Stimulated activated CD4-positive, alpha-beta T cell treated with anti-CD3 and anti-CD28 coated beads, Interleukin-12 subunit alpha, Interleukin-12 subunit beta, amount 100 ng/mL, for 24 hours (primary cell): Measurements from ENCODE around the gene SLC39A13.

Experiments used
- DNase-seq, 2 experiments: peaks; one replicate each; pipeline ENCODE4 v3.0.0-alpha.2; 2020; ENCODE audit warnings: low read depth in 2 of 2

The SLC39A13 gene

GRCh38 chr11:47430524-47430923 is 22.1 kb downstream of the SLC39A13 start:
- no peak for DNase-seq

DNA sequence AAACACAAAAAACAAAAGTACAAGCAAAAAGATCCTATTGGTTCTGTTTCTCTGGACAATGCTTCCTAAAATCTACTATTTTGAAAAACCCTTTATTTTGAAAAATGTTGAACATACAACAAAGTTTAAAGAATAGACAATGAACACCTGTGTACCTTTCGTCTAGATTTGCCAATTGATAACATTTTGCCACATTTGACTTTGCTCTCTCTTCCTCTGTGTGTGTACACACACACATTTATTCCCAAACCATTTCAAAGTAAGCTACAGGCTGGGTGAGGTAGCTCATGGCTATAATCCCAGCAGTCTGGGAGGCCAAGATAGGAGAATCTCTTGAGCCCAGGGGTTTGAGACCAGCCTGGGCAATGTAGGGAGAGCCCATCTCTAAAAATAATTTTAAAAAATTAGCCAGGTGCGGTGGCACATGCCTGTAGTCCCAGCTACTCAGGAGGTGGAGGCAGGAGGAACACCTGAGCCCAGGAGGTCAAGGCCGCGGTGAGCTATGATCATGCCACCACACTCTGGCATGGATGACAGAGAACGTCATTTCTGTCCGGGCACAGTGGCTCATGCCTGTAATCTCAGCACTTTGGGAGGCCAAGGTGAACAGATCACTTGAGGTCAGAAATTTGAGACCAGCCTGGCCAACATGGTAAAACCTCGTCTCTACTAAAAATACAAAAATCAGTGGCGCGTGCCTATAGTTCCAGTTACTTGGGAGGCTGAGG is 23.1 kb downstream of the SLC39A13 start:
- DNase-seq: no peak

- no peak for DNase-seq
Observed at GRCh38 chr11:47433157-47433556, 24.8 kb downstream of the SLC39A13 start.

- DNase-seq: no peak
Observed at GRCh38 chr11:47434011-47434786, 25.8 kb downstream of the SLC39A13 start.

DNA sequence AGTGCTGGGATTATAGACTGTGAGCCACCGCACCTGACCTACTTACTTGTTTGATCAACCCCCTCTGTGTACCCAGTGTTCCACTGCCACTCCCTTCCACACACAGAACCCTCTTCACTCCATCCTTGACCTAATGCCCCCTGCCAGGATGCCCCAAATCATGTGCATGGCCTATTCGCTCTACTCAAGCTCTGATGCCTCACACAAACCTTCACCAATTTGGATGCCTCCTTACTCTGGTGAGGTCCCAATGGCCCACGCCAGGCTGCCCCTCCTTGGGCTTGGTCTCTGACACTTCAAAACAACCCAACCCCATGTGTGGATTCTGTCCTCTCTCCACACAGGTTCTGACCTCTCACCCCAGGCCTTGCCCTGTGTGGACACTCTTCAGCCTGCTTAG is 27.3 kb downstream of the SLC39A13 start:
- no peak for DNase-seq

DNA sequence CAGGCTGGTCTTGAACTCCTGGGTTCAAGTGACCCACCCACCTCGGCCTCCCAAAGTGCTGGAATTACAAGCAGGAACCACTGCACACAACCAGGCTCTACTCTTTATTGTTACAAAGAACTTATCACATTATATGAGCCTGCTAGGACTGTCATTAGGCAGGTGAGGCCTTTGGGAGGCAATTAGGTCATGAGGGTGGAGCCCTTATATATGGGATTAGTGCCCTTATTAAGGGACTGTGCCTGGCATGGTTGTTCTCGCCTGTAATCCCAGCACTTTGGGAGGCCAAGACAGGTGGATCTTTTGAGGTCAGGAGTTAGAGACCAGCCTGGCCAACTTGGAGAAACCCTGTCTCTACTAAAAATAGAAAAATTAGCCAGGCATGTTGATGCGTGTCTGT is 28.3 kb downstream of the SLC39A13 start:
- DNase-seq: no peak

DNA sequence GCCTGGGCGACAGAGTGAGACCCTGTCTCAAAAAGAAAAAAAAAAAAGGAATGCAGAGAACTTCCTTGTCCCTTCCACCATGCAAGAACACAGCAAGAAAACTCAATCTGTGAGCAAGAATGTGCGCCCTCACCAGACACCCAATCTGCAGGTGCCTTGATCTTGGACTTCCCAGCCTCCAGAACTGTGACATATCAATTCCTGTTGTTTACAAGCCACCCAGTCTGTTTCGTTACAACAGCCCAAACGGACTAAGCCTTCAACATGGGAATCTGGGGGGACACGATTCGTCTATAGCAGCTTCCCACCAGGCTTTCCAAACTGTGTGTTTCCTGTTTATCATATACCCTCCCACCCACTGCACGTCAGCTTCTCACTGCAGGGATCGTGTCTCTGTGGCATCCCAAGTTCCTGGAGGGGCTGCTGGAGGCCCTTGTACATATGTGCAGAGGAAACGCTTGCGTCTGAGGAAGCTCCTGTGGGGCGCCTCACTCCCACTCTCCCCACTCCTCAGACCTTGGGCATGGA is 28.9 kb downstream of the SLC39A13 start:
- no peak for DNase-seq

- DNase-seq: no peak
Observed at GRCh38 chr11:47437746-47438418, 29.5 kb downstream of the SLC39A13 start.

DNA sequence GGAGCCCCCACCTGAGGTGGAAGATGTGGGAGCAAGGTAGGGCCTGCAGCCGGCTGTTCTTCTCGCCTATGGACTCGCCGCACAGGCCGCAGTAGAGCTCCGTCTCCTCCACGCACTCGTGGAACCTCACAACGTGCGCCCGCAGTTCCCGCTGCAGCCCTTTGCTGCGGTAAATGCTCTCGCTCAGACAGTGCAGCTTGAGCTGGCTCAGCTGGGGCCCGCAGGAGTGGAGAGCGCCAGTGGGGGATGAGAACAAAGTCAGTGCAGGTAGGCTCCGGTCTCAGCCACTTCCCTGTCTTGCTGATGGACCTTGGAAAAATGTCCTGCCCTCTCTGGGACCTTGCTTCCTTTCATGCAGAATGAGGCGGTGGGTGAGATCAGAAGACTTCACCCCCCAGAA is 30.3 kb downstream of the SLC39A13 start:
- no peak for DNase-seq

DNA sequence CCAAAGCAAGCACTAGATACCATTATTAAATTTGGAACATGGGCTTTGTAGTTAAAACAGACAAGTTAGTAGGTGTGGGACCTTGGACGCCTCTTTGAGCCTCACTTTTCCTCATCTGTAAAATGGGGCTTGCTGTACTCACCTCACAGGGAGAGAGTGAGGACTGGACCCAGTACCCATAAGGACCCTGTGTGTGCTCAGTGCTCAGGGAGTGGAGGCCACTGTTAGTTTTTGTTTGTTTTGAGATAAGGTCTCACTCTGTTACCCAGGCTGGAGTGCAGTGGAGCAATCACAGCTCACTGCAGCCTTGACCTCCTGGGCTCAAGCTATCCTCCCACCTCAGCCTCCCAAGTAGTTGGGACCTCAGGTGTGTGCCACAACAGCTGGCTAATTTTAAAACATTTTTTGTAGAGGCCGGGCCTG is 31.7 kb downstream of the SLC39A13 start:
- DNase-seq: no peak

- no peak for DNase-seq
Observed at GRCh38 chr11:47441421-47441820, 33.0 kb downstream of the SLC39A13 start.

DNA sequence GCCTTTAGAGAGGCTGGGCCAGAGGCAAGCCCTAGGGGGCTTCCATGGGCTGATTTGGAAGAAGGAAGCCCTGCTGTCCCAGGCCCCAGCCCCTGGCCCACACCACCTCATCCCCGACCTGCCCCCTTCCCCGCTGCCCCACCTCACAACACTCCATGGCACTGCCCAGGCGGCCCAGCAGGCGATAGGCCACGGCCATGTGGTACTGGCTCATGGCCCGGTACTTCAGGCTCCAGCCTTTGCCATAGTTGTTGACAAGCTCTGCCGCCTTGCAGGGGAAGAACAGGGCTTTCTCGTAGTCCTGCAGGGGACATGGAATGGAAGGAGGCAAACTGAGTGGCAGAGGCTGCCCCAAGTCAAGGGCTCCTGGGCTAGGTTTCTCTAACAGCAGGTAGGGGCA is 34.1 kb downstream of the SLC39A13 start:
- DNase-seq: no peak

GRCh38 chr11:47443028-47443700 is 34.8 kb downstream of the SLC39A13 start:
- DNase-seq: no peak

- DNase-seq: no peak
Observed at GRCh38 chr11:47443817-47444216, 35.4 kb downstream of the SLC39A13 start.

GRCh38 chr11:47445840-47446239 is 37.5 kb downstream of the SLC39A13 start:
- no peak for DNase-seq

DNA sequence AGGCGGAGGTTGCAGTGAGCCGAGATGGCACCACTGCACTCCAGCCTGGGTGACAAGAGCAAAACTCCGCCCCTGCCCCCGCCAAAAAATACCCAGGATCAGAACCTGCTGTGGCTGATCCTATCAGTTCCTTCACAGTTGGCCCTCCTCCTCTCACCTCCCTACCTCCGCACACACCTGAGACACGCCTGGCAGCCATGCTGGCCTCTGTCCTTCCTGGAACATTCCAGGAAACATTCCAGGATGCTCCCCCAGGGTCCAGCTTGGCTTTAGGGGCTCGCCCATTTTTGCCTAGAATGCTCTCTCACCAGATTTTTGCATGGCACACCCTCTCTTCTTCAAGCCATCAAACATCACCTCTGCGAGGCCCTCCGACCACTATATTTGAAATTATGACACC is 38.4 kb downstream of the SLC39A13 start:
- no peak for DNase-seq

DNA sequence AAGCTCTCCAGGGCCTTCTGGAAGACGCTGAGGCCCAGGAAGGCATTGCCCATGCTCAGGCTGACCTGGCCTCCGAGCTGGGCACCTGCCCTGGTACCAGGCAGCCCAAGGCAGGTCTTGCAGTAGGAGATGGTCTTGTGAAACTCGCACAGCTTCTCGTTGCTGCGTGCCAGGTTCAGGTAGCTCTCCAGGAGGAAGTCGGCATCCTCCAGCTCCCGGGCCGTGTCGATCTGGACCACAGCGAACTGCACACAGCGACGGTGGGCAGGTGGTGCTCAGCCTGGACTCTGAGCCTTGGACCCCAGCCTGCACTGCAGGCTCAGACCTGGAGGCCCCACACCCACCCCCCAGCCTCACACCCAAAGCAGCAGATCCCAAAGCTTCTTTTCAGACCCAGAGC is 39.5 kb downstream of the SLC39A13 start:
- no peak for DNase-seq

DNA sequence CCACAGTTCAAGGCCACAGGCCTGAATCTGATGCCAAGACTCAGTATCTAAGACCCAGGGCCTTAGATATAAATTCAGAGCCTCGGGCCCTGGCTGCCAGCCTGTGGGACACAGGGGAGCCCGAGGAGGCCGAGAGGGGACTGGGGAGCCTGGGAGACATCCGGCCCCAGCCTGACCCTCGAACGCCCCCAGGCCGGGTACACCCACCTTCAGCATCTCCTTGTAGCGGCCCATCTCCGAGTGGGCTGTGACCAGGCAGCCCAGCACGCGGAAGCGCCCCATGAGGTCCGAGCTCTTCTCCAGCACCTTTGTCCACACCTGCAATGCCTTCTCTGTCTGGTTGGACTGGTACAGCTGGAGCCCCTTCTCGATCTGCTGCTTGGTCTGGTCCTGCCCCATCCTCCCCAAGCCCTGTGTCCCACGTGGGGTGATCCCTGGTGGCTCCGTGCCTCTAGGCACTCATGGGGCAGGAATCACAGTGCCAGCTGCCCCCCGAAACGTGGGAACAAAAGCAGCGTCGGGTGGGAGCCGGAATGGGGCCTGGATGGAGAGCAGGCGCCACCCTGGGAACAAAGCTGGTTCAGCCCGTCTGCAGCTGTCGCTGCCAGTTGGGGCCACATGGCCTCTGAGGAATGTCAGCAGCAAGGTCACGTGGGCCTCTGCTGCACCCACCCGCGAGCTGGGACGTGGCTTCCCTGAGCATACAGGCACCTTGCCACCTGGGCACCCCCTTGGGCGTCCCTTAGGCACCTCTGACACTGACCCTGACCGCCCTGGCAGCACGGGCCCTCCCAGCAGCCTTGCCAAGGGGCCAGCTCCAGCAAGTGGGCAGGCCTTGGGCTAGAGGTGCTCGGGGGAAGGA is 40.4 kb downstream of the SLC39A13 start, which contains the start of gene RAPSN:
TSS of gene RAPSN (minus strand) at position 571 of the 862 bp plus-strand sequence. CDS start at position 399, 172 bp downstream.
- no peak for DNase-seq

DNA sequence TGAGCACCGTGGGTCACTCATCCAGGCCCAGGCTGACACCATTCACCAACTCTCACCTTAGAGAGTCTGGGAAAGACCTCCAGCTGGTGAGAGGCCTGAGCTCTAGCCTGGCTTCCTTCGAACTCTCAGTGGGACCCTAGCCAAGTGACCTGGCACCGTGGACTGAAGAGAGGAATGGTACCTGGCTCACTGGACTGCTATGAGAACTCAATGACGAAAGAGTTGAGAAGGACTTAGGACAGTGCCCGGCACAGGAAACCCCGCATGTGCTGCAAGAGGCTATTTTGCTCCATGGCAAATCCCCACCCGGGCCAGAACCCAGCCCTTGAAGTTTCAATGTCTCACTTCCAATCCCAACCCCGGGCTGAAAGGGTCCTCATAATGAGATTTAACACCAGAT is 41.2 kb downstream of the SLC39A13 start:
- DNase-seq: no peak

DNA sequence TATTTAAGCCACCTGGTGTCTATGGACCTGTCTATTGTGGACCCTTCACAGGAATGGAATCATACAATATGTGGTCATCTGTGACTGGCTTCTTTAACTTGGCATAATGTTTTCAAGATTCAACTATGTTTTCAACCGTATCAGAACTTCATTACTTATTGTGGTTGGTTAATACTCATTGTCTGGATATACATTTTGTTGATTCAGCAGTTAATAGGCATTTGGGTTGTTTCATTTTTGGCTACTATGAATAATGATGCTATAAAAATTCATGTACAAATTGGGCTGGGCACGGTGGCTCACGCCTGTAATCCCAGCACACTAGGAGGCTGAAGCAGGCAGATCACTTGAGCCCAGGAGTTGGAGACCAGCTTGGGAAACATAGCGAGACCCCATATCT is 43.0 kb downstream of the SLC39A13 start:
- no peak for DNase-seq

DNA sequence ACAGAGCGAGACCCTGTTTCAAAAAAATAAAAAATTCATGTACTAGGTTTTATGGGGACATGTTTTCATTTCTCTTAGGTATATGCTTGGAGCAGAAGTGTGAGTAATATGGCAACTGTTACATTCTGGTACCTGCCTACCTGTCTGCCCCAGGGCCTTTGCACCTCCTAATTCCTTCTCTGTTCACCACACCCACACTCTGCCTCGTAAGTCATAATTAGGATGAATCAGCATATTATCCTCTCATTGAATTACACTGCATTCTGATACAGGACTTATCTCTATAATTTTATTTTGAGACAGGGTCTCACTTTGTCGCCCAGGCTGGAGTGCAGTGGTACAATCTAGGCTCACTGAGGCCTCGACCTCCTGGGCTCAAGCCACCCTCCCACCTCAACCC is 43.6 kb downstream of the SLC39A13 start:
- no peak for DNase-seq
